K562 (cell line): ENCODE data around the gene TK1. TPM values are rescaled to one million over a fixed set of nuclear protein-coding genes. Genes with fewer than 3 reads are reported as not detected.

ENCODE experiments used
- ARID2 ChIP-seq: fragments of 450-650 bp; IDR thresholded peaks from 2 replicates; pipeline ENCODE4 v1.6.1; 2017; ENCODE audit warnings: antibody characterized with exemption, mild to moderate bottlenecking
- BDP1 ChIP-seq: IDR thresholded peaks from 3 replicates; pipeline ENCODE4 v1.6.1; 2011; ENCODE audit not compliant: insufficient read length, insufficient read depth
- BRF1 ChIP-seq: IDR thresholded peaks from 3 replicates; pipeline ENCODE4 v1.6.1; 2011; ENCODE audit warnings: borderline replicate concordance, mild to moderate bottlenecking; ENCODE audit not compliant: insufficient read length; ENCODE audit errors: extremely low read depth
- CREB3 ChIP-seq: fragments of 450-650 bp; conservative IDR thresholded peaks from 2 replicates; pipeline ENCODE4 v1.6.1; 2016; ENCODE audit warnings: missing genetic modification characterization, low read depth, mild to moderate bottlenecking, missing compliant biosample characterization, moderate library complexity
- CTCF ChIP-seq, 3 experiments: IDR thresholded peaks in 2 of 3; conservative IDR thresholded peaks in 1 of 3; 2 replicates each; pipeline ENCODE4 v1.5.1; 2011 to 2012; ENCODE audit warnings: low read length in 3 of 3, mild to moderate bottlenecking in 3 of 3, control low read depth in 2 of 3, improper control_type of control experiment in 1 of 3, inconsistent platforms in 1 of 3, low read depth in 1 of 3, mixed read lengths in 1 of 3, moderate library complexity in 1 of 3; ENCODE audit not compliant: insufficient read depth in 2 of 3
- DACH1 ChIP-seq: fragments of 450-650 bp; IDR thresholded peaks from 2 replicates; pipeline ENCODE4 v1.6.1; 2018; ENCODE audit not compliant: partially characterized antibody
- FOXK2 ChIP-seq, 2 experiments: fragments of 450-650 bp; IDR thresholded peaks in 1 of 2; conservative IDR thresholded peaks in 1 of 2; 2 replicates each; pipeline ENCODE4 v1.6.1; 2016; ENCODE audit warnings: low read depth in 2 of 2, mild to moderate bottlenecking in 1 of 2
- FOXP1 ChIP-seq: sonication (generic); formaldehyde crosslinking; IDR thresholded peaks from 2 replicates; pipeline ENCODE4 v1.8.0; 2022; ENCODE audit warnings: mild to moderate bottlenecking, missing genetic modification reagents
- HDAC6 ChIP-seq: IDR thresholded peaks from 2 replicates; pipeline ENCODE4 v1.6.1; 2012; ENCODE audit warnings: low read depth, mild to moderate bottlenecking, control low read depth, inconsistent platforms, low read length, moderate library complexity
- HNRNPL ChIP-seq: fragments of 200-400 bp; formaldehyde crosslinking; IDR thresholded peaks from 2 replicates; pipeline ENCODE4 v1.6.1; 2017; ENCODE audit warnings: low read depth, mild to moderate bottlenecking, low read length
- MNT ChIP-seq, 2 experiments: fragments of 450-650 bp; conservative IDR thresholded peaks; 2 replicates each; pipeline ENCODE4 v1.6.1; 2017; ENCODE audit warnings: mild to moderate bottlenecking in 2 of 2, moderate library complexity in 2 of 2
- NCOA2 ChIP-seq, 2 experiments: fragments of 450-650 bp; IDR thresholded peaks; 2 replicates each; pipeline ENCODE4 v1.6.1; 2018; ENCODE audit warnings: mild to moderate bottlenecking in 2 of 2, moderate library complexity in 1 of 2; ENCODE audit not compliant: partially characterized antibody in 2 of 2
- NR4A1 ChIP-seq, 2 experiments: fragments of 250-450 bp in 1 of 2; fragments of 450-650 bp in 1 of 2; sonication (Bioruptor Pico) in 1 of 2; IDR thresholded peaks; 2 replicates each; pipeline versions ENCODE4 v1.4.0 to v1.6.1; 2016 to 2020; ENCODE audit warnings: mild to moderate bottlenecking in 2 of 2, missing compliant biosample characterization in 1 of 2, missing genetic modification characterization in 1 of 2, moderate library complexity in 1 of 2
- RBM25 ChIP-seq: fragments of 200-400 bp; formaldehyde crosslinking; IDR thresholded peaks from 2 replicates; pipeline ENCODE4 v1.6.1; 2018; ENCODE audit warnings: low read length, low read depth, moderate library complexity; ENCODE audit not compliant: severe bottlenecking
- RFX5 ChIP-seq: IDR thresholded peaks from 2 replicates; pipeline ENCODE4 v1.6.1; 2011; ENCODE audit warnings: low read depth, mild to moderate bottlenecking, improper control_type of control experiment, low read length
- SMARCB1 ChIP-seq: IDR thresholded peaks from 2 replicates; pipeline ENCODE4 v1.6.1; 2011; ENCODE audit warnings: improper control_type of control experiment, low read depth; ENCODE audit not compliant: insufficient read length
- TARDBP ChIP-seq: fragments of 450-650 bp; IDR thresholded peaks from 2 replicates; pipeline ENCODE4 v1.6.1; 2016
- TCF7 ChIP-seq: sonication (generic); IDR thresholded peaks from 2 replicates; pipeline ENCODE4 v1.6.1; 2016; ENCODE audit warnings: antibody characterized with exemption, borderline replicate concordance
- VEZF1 ChIP-seq: fragments of 200-800 bp; sonication (Bioruptor generic); IDR thresholded peaks from 2 replicates; pipeline ENCODE4 v1.6.1; 2017; ENCODE audit warnings: missing genetic modification characterization, missing compliant biosample characterization
- ZFP30 ChIP-seq: fragments of 250-450 bp; sonication (Bioruptor Pico); IDR thresholded peaks from 2 replicates; pipeline ENCODE4 v1.8.0; 2022; ENCODE audit warnings: moderate library complexity, mild to moderate bottlenecking, inconsistent platforms, borderline replicate concordance
- ZKSCAN8 ChIP-seq: fragments of 200-800 bp; sonication (Bioruptor generic); IDR thresholded peaks from 2 replicates; pipeline ENCODE4 v1.6.1; 2016; ENCODE audit warnings: missing genetic modification characterization, missing compliant biosample characterization
- ZNF253 ChIP-seq: fragments of 250-450 bp; sonication (Bioruptor Pico); conservative IDR thresholded peaks from 2 replicates; pipeline ENCODE4 v1.6.1; 2021; ENCODE audit warnings: mild to moderate bottlenecking
- ZNF324 ChIP-seq: fragments of 250-450 bp; sonication (Bioruptor Pico); IDR thresholded peaks from 2 replicates; pipeline ENCODE4 v1.4.0; 2020; ENCODE audit warnings: mild to moderate bottlenecking
- ZNF41 ChIP-seq: fragments of 250-450 bp; sonication (Bioruptor Pico); conservative IDR thresholded peaks from 2 replicates; pipeline ENCODE4 v1.4.0; 2020; ENCODE audit warnings: mild to moderate bottlenecking
- polyA plus RNA-seq, 8 experiments: library from polyadenylated mRNA; depleted of rRNA in 4 of 8; stranded (reverse) in 5 of 8; unstranded in 3 of 8; fragments of >200 nt; fragmentation: Nextera tagmentation in 2 of 8; fragmentation: Illumina TruSeq in 1 of 8; extraction: Ambion mirVana in 2 of 8; extraction: Trizol in 1 of 8; gene quantifications; 2 replicates each; pipeline versions ENCODE4 v1.2.1 to v1.2.3, GENCODE V29; 2011 to 2014; ENCODE audit warnings: inconsistent platforms in 1 of 8, missing spikeins in 1 of 8
- total RNA-seq, 7 experiments: library from RNA; depleted of rRNA in 6 of 7; stranded (reverse); fragments of >200 nt in 6 of 7; fragmentation: Illumina TruSeq in 2 of 7; extraction: Trizol in 2 of 7; gene quantifications; 2 replicates each; pipeline versions ENCODE4 v1.2.1 to v1.2.3, GENCODE V29; 2011 to 2021; ENCODE audit warnings: low replicate concordance in 1 of 7

Gene TK1
- total and polyA plus RNA-seq, 9 of the 15 experiments (the other 6 are each of a cell fraction or from before 2014, with no cell fraction given) = 8.4 to 280 (median 103) TPM

- TF ChIP-seq NR4A1 (CRISPR knock-in tag; IDR thresholded peaks at IDR 0.05) (no peak), NR4A1 (tag; IDR thresholded peaks at IDR 0.05) (no peak), NCOA2 (IDR thresholded peaks at IDR 0.05; ENCODE audit: partially characterized antibody in 2 of 2) (no peak), MNT (conservative IDR thresholded peaks at IDR 0.05) (no peak), DACH1 (peak; percentile 19), ZNF41 (CRISPR knock-in tag) (no peak), ZNF324 (CRISPR knock-in tag) (no peak), SMARCB1 (no peak), ZKSCAN8 (CRISPR knock-in tag) (no peak), HNRNPL (no peak), ZNF253 (CRISPR knock-in tag) (no peak), BDP1 (no peak), TARDBP (no peak), RFX5 (no peak), ARID2 (no peak), CREB3 (tag) (no peak), FOXK2 (conservative IDR thresholded peaks at IDR 0.05 in 1 of 2, IDR thresholded peaks at IDR 0.05 in 1 of 2; ENCODE audit: low read depth in 2 of 2) (no peak), FOXP1 (0 out of 2 replicates have a peak, but pooled peaks have one; percentile 7), RBM25 (peak; percentile 98), BRF1 (no peak), TCF7 (no peak), ZFP30 (no peak), CTCF (IDR thresholded peaks at IDR 0.05 in 2 of 3, conservative IDR thresholded peaks at IDR 0.05 in 1 of 3; ENCODE audit: insufficient read depth in 2 of 3, low read depth in 1 of 3, low read length in 3 of 3) (no peak), HDAC6 (no peak), VEZF1 (CRISPR knock-in tag) (peak; percentile 8; the same call in 1 of the 2 replicates)
Measured at GRCh38 chr17:78146471-78146869, 40.4 kb downstream of the TK1 start (continued).
